HEK293T (cell line): Measurements from ENCODE around the gene HOXC11.

Experiments used
- FOXA1 ChIP-seq: fragments of 450-650 bp; IDR thresholded peaks from 2 replicates; pipeline ENCODE4 v1.6.1; 2016; ENCODE audit warnings: mild to moderate bottlenecking
- FOXM1 ChIP-seq: fragments of 450-650 bp; IDR thresholded peaks from 2 replicates; pipeline ENCODE4 v1.6.1; 2017; ENCODE audit warnings: mild to moderate bottlenecking, borderline replicate concordance
- L3MBTL2 ChIP-seq: fragments of 450-650 bp; conservative IDR thresholded peaks from 2 replicates; pipeline ENCODE4 v1.6.1; 2016; ENCODE audit warnings: mild to moderate bottlenecking
- NFRKB ChIP-seq: fragments of 450-650 bp; IDR thresholded peaks from 2 replicates; pipeline ENCODE4 v1.6.1; 2016; ENCODE audit warnings: mild to moderate bottlenecking, moderate library complexity
- SUZ12 ChIP-seq: fragments of 450-650 bp; IDR thresholded peaks from 2 replicates; pipeline ENCODE4 v1.6.1; 2016; ENCODE audit warnings: mild to moderate bottlenecking
- ZNF384 ChIP-seq: fragments of 450-650 bp; IDR thresholded peaks from 2 replicates; pipeline ENCODE4 v1.6.1; 2016

DNA sequence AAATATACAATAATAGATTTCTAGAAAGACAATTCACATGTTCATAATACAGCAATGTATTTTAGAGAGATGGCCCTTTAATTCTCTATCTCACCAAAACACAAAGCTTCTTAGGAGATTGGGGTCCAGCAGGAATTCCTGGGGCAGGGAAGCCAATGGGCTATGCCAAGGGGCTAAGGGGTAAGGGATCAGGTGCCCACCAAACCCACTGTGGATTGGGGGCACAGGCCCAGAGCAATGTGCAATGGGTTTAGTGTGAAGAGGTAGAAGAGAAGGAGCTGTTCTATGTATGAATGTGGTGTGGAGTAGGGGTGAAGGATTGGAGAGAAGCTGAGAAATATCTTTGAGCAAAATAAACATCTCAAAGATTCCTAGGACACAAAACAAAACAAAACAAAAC lies 31.7 kb upstream of the HOXC11 start:
- TF ChIP-seq SUZ12 (no peak), NFRKB (no peak), ZNF384 (no peak), L3MBTL2 (no peak), FOXM1 (no peak), FOXA1 (no peak)
